Epithelial cell of esophagus (primary cell): ENCODE measurements around the gene MYH11.
"Not testable (repeated sequence)": the region's sequence is repeated elsewhere in the genome, so short reads cannot be mapped to it uniquely, and the experiment has no call there.

Experiments
- DNase-seq: peaks from one replicate; pipeline ENCODE4 v3.0.0; 2010; ENCODE audit warnings: low read depth
- H3K4me3 ChIP-seq: 2 replicates; pipeline ENCODE4 v1.5.1; 2011; ENCODE audit warnings: mild to moderate bottlenecking, low read length, control low read depth
- TF ChIP-seq, protein P1 (sequence below): IDR thresholded peaks from 2 replicates; pipeline ENCODE4 v1.5.1; 2011; ENCODE audit warnings: low read depth, mild to moderate bottlenecking, low read length, control low read depth, inconsistent platforms; ENCODE audit not compliant: insufficient read depth; ENCODE audit errors: missing control alignments

Gene MYH11

GRCh38 chr16:15703029-15703736, 153.6 kb downstream of the MYH11 start:
- DNase-seq, result no peak
- no peak overlapping the region for H3K4me3 ChIP-seq
- TF ChIP-seq, protein P1, sequence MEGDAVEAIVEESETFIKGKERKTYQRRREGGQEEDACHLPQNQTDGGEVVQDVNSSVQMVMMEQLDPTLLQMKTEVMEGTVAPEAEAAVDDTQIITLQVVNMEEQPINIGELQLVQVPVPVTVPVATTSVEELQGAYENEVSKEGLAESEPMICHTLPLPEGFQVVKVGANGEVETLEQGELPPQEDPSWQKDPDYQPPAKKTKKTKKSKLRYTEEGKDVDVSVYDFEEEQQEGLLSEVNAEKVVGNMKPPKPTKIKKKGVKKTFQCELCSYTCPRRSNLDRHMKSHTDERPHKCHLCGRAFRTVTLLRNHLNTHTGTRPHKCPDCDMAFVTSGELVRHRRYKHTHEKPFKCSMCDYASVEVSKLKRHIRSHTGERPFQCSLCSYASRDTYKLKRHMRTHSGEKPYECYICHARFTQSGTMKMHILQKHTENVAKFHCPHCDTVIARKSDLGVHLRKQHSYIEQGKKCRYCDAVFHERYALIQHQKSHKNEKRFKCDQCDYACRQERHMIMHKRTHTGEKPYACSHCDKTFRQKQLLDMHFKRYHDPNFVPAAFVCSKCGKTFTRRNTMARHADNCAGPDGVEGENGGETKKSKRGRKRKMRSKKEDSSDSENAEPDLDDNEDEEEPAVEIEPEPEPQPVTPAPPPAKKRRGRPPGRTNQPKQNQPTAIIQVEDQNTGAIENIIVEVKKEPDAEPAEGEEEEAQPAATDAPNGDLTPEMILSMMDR, result no peak

GRCh38 chr16:15701975-15702970, 154.6 kb downstream of the MYH11 start:
- TF ChIP-seq, protein P1, result no peak
- no peak overlapping the region for H3K4me3 ChIP-seq
- DNase-seq, result no peak

- no peak for DNase-seq
- H3K4me3 ChIP-seq, result no peak overlapping the region
- TF ChIP-seq, protein P1, result no peak
Measured at GRCh38 chr16:15701367-15701766, 155.5 kb downstream of the MYH11 start.

- no peak overlapping the region for H3K4me3 ChIP-seq
- DNase-seq, result no peak
- TF ChIP-seq, protein P1, result no peak
Measured at GRCh38 chr16:15699819-15700218, 157.0 kb downstream of the MYH11 start.

DNA sequence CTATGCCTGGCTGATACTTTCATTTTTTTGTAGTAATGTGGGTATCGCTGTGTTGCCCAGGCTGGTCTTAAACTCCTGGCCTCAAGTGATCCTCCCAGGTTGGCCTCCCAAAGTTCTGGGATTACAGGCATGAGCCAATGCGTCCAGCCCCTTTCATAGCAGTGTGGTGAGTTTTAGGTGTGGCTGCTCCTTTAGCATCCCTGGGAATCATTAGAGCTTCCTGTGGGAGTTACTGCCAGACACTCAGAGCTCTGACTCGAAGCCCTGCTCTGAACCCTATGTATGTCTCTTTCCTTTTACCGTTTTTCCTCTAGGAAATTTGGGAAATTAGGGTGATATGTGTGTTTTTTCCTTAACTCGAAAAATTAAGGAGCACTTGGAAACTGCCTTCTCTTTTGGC, 162.3 kb downstream of the MYH11 start:
- DNase-seq, result no peak
- no peak overlapping the region for H3K4me3 ChIP-seq
- TF ChIP-seq, protein P1, result no peak

- not testable (repeated sequence) for H3K4me3 ChIP-seq, DNase-seq
Measured at GRCh38 chr16:15692508-15692907, 164.3 kb downstream of the MYH11 start.

DNA sequence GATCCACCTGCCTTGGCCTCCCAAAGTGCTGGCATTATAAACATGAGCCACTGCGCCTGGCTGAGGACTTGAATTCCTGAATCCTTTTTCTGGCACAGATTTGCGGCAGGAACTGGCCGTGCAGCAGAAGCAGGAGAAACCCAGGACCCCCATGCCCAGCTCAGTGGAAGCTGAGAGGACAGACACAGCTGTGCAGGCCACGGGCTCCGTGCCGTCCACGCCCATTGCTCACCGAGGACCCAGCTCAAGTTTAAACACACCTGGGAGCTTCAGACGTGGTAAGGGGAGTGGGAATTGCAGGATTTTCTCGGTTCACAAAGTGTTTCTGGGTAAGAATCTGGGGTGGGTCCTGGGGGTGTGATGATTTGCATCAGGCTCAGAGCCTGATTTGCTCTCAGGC, 165.8 kb downstream of the MYH11 start:
- TF ChIP-seq, protein P1, result no peak
- no peak overlapping the region for H3K4me3 ChIP-seq
- no peak for DNase-seq
